GM18511 (cell line): ENCODE results near the gene AGBL4.

Source experiments
- ATAC-seq: cut with Tn5 transposase; IDR thresholded peaks from one replicate; pipeline ENCODE4 v1.9.1; 2021; ENCODE audit warnings: mild to moderate bottlenecking, moderate library complexity; ENCODE audit not compliant: unreplicated experiment

The AGBL4 gene

DNA sequence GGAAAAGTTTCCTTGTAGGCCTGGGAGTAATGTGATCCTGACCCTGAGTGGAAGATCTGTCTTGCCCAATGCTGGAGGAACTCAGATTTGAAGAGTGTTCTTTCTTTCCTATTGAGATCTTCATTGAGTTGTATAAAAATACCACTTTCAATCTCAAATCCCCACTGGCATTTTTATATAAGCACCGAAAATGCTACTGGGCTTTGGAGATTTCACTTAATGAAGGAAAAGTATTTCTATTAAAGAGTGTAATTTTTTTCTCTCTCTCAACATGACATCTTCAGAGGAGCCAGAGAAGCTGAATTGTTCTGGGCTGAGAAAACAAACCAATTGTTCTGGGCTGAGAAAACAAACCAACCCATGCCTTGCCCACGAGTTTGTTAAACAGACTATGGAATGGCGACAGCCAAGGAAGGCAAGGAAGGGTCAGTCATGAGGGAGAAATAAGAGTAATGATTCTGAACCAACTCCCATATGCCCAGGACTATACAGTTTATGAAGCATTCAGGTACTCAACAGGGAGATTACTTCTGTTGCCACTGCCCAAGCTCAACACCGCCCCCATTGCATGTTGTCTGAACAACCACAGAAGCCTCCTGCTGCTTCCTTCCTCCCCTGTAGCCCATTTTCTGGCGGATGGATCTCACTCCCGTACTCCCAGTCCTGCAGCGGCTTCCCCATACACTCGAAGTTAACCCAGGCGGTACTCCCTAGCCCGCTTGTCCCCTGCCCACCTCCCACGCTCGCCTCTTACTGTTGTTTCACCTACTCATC is 1350.2 kb downstream of the AGBL4 start:
- ATAC-seq = no peak

DNA sequence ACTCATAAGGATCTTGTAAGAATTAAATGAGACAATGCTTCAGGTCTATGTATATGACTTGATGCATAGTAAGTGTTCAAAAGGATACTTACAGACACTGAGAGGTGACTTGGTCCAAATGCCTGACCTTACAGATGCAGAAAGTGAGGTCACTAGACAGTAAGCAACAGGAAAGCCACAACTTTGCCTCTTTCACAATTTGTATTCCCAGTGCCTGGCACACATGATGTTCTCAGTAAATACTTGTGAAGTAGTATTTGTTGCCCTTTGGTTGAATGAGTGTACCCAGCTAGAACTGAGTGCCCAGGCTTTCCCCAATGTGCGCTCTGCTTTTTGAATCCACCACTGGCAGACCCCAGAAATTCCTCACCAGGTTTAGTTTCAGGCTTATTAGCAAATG is 1352.2 kb downstream of the AGBL4 start:
- no peak for ATAC-seq

DNA sequence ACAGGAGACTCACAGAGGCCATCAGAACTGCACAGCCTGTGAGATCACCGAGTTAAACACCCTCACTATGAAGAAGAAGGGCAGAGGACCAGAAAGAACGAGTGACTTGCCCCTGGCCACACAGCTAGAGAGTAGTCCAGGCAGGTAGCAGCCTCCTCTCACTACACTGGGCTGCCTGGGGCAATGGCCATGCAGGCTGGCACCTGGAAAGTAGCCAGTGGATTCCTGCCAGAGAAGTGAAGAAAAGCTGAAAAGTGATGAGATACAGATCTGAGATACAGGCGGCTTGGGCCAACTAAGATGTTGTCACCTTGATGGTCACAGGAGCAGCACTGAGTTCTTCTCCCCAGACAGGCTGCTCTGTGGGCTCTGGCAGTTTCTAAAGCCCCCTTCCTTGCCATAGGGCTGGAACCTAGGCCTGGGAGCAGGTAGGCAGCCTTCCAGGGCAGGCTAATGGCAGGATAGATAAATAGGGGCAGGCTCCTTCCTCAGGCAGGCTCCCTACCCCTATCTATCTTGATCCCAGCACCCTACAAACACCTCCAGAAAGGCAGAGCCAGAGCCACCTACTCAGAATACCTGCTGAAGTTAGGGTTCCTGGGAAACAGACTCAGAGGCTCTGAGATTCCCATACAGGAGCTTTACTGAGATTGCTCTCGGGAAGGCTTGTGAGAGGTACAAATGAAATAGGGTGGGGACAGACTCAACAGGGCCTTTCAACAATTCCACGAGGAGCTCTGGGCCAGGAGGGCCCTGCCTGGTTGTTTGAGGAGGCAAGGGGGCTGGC is 1353.3 kb downstream of the AGBL4 start:
- no peak for ATAC-seq

DNA sequence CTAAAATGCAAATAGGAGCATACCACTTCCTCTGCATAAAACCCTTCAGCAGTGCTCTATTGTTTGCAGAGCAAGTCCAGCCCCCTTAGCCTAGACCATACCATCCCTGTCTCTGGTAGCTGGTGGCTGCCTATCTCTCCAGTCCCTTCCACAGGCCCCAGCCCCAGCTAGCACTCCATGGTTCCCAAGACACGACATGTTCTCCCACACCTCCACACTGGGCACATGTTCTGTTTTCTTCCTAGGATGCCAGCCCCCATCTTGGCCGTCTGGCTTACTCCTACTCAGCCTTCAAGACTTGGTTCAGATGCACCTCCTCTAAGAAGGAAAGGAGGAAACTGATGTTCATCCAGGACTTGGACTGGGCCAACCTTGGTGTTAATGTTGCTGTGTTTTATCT is 1355.4 kb downstream of the AGBL4 start:
- ATAC-seq = no peak

DNA sequence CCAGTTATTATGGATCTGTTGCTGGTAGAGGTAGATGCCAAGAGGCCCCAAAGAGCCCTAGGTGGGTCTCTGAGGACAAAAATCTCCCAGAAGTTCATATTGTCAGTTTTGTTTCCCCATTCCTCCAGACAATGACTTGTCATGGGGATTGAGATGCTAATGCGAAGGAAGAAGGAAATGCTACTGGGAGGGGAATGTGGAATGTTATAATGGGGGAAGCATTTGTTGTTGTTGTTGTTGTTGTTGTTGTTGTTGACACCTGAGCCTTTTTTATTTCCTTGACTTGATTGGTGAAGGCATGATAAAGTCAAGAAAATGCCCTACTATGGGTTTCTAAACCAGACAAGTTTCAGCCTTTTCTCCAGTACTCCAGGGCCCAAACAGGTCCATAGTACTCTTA is 1356.0 kb downstream of the AGBL4 start:
- no peak for ATAC-seq

DNA sequence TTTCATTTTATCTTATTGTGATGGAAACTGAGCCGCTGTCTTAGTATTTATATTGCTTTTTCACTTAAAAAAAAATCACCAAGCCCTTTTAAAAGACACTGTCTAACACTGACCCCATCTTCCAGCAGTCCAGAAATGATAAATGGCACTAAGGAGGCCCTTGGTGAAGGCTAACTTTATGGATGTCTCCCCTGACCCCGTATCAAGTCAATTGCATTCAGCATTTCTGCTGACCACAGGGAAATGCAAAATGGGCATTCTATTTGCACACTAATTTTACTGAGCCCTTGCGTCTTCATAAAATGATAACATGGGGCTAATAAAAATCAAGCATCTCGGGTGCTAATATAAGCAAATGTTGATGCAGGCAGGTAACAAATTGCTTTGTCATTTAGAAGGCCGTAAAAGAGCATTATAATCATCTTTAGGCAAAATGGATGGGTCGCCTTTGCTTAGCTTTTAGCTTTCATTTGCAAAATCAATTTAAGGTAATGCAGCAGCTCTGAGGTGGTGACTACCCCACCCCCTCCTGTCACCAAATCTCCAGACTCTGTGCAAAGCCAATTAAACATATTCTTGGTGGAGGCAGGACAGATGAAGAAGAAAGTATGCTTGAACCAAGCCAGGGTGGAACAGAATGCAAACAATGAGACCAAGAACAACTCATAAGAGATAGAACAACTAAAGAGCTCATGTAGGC is 1357.9 kb downstream of the AGBL4 start:
- no peak for ATAC-seq

DNA sequence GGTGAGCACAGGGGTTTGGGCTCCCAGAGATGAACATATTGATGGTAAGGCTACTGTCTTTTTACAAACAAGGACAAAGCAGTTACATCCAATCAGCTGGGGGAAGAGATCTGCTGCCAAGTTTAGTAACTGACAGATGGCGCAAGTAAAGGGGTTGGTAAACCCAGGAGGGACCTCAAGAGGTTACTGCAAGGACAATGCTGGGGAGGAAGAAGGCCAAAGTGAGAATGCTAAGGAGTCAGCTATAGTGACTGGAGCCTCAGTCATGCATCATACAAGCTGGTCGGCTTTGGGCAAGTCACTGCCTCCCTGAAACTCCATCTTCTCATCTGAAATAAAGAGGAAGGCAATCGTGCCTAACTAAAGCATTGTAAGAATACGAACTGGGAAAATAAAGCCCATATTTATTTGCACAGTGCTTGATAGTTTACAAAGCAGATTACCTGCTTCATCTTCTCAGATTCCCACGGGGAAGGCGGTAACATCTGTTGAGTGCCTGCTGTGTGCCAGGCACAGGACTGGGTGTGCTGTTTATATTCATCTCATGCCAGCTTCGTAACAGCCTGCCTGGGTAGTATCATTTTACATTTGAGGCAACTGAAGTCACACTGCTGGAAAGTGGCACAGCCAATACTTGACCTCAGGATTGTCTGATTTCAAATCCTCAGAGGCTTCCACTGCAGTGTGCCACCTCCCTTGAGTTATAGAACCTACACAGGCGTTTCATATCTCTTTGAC is 1361.9 kb downstream of the AGBL4 start:
- ATAC-seq = no peak

DNA sequence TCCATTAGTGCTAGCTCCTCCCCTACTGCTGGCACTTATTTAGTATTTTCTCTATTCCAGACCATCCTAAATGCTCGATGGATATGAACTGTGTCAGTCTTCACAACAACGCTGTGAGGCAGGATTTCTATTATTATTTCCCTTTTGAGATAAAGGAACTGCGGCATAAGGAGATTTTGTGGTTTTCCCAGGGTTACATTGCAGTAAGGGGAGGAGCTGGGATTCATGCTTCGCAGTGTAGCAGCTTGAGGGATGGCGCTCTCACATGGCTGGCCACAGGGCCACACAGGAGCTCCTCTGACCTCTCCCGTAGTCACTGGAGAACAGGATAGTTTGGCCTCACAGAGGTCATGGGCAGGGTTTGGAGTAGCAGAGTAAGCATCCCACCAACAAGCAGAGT is 1364.0 kb downstream of the AGBL4 start:
- no peak for ATAC-seq

DNA sequence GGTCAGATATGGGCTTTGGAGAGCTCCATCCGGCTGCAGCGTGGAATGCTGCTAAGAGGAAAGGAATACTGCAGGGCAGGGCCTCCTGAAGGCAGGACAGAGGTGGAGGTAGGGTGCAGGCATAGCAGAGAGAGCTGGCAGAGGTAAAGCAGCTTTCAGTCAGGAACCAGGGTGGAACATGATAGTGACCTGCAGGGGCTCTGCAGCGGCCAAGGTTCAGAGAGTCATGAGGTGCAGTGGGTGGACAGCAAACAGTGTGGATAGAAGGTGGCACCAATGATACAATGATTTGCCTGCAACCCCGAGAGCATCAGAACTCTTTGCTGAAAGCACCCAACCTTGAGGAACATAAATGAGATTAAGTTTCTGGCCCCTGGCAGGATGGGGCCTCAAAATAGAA is 1366.3 kb downstream of the AGBL4 start:
- ATAC-seq = no peak

DNA sequence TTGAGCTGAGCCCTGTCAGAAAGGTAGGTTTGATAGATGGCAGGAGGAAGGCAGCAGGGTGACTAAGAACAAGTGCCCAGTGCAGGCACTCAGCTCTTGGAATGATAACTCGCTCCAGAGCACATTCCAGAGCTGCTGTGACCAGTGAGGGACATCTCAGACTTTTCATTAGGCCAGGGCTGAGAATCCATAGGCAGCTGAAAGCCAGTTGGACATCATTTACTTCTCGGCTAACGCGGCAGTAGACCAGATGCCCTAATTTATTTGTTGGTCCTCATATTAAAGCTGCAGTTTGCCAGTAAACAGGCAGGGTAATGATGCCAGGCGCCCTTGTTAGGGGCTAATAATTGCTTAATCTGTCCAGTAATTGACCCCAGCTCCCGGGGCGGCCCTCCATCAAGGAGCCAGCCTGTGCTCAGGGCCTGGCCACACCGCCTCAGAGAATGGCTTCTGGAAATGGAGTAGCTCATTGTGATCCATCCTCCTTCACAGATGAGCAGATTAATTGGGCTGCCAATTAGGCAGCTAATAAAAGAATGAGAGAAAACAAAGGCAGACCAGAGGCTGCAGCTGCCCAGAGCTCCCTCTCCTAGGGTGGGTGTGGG is 1369.0 kb downstream of the AGBL4 start:
- ATAC-seq = no peak

DNA sequence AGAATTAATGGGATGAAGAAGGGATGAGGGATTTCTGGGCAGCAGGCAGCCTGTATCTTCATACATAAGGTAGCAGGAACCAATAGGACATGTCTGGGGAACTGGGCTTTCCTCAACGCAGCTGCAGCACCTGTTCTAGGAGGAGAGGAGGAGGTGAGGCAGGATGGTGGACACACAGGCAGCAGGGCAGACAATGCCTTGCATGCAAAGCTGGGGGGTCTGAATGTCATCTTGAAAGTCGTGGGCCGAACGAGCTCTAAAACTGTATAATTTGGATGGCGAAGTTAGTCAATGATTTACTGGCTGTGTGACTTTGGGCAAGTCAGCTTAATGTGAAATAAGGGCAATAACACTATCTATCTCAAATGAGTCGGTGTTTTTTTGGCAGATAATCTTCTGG is 1371.4 kb downstream of the AGBL4 start:
- no peak for ATAC-seq

DNA sequence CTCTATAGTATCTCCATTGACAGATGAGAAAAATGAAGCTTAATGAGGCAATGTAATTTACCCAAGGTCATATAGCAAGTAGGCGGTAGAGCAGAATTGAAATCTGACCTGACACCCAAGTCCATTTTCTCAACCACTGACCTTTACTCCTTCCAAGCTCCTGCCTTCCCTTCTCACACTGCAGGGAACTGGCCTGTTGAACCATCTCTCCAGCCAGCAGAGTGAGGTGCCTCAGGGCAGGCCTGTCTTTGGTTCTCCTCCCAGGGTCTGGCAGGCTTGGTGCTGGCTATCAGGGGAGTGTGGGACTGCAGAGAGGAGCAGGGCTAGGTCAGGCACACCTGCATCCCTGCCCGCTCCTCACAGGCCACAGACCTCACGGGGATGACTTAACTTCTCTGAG is 1373.9 kb downstream of the AGBL4 start:
- no peak for ATAC-seq

DNA sequence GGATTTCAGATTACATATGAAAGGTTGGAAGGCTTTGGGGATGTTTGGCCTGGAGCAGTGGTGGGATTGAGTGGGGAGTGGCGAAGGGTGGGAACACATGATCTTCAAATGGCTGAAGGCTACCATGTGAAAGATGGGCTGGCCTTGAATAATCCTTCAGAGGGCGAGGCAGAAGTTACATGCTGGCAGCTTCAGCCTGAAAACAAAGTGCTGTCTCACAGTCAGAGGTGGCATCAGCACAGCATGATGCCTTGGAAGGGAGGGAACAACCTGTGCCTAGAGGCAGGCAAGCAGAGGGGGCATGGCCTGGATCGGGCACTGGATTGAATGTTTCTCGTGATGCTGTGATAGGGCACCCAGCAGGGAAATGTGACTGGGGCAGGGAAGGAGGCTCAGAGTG is 1377.9 kb downstream of the AGBL4 start:
- ATAC-seq = no peak

DNA sequence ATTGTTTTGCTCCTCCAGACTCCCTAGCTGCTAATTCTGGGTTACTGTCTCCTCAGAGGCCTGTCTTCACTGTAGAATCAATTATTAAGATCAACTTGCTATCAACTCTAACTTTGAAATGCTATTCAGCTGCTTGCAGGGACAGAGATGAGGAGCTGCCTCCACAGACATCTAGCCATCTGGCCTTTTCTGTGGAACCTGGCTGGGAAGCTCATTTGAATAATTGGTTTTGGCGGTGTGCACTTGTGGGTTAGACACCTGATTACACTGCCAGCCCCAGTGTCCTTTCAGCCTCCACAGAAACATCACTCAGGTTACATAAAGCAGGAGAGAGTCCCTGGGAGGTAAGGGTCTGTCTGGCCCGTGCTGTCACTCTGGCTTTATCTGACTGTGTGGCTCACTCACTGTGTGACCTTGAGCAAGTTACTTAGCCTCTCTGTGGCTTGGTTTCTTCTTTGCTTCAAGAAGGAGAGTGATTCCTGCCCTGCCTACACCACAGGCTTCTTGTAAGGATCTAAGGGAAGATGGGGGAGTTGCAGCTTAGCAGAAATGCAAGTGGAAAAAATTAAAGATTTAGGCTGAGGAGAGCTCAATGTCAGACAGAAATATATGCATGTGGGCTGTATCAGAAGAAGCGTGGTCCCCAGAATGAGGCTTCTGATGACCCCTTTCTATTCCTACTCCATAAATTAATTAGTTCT is 1378.7 kb downstream of the AGBL4 start:
- no peak for ATAC-seq

DNA sequence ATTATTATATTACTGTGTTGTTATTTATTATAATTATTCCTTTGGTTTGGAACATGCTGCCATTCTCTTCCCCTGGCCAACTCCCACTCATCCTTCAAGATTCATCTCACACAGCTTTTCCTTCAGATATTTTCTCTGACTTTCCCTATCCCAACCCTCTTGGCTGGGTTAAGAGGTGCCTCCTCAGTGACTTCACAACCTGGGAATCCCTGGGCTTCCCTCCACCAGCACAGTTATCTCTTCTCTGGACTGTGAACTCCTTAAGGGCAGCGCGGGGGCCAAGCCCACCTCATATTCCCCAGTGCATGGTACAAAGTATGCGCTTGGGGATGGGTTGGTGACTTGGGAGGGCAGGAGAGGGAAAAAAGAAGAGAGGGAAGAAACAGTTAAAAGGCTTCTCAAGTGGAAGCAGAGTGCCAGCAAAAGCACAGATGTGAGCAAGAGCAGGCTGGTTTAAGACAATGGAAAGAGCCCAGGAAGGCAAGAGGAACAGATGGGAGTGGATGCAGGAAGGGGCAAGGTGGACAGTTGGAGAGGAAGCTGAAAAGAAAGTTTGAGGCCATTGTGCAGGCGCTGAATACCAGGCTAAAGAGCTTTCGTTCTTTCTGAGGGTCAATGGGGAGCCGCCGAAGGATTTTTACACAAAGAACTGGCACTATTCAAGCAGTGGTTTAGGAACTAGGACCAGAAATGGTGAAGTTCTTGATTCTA is 1379.4 kb downstream of the AGBL4 start:
- ATAC-seq = no peak

DNA sequence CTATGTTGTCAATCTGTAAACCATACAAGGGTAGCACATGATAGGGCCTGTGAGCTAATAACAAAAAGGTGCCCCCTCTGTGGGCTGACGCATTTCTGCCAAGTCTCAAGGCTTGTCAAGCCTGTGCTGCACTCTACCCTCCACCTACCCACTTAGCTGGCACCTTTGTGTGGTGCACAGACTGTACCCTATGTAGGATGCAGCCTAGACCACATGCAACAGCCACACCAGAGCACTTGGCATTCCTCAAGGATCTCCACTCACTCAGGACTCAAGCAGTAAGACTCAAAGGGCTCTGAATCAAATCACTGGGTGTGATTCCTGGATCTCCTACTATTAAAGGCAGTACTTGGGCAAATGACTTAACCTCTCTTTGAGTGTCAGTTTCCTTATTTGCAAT is 1380.6 kb downstream of the AGBL4 start:
- ATAC-seq = no peak

DNA sequence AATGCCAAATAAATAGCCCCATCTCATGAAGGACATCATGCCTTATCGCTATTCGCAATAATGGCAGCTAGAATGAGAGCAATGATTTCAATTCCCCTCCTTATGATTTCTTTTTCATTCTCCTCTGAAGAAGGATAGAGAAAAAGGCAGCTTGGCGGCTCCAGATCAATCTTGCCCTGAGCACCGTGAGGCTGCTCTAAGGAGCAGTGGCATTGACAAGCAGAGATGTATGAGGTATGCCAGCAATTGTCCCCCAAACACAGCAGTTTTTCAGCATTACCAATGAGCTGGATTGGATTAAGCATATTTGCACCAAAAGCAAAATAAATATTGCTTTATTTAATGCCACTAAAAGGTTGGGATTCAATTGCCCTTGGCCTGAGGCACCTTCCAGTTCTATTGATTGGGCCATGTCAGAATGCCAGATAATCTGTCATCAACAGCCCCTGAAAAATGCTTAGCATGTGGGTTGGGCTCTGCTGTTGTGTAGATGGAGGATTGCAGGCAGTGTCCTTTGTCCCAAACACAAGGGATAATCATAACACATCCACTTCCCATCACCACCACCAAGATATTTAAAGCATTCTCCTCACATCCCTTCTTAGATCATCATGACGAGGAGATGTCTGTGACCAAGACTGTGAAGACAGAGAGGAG is 1382.8 kb downstream of the AGBL4 start:
- no peak for ATAC-seq

DNA sequence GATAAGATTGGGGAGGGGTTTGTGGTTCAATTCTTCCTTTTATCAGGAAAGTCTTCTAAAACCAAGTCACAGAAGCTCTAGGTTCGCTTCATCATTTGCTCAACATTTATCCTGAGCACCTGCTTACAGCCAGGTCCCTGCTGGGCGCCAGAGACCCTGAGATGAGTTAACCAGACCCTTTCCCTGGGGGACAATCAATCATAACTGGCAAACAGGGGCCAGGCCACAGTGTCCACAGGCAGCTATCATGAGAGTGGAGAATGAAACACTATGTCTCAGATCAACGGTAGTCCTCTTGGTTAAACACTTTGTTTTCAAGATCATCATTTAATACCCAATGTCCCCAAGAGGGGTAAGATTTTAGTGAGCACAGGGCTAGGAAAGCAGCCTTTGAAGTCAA is 1393.9 kb downstream of the AGBL4 start:
- ATAC-seq = no peak

DNA sequence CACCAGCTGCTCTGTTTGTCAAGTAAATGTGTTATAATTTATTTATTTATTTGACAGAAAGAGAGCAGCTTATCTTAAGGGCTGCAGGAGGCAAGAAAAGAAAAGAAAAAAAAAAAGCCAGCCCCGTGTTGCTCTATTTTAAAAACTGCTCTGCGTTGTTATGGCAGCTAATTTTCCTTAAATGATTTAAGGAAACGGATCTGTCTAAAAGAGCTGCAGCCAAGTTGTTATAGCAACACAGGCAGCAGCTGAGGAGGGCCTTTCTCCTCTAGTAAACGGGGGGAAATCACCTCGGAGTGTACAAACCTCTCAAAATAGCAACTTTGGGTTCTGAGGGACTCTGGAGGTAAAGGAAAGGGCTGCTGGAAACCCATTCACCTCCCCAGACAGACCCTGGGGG is 1396.3 kb downstream of the AGBL4 start:
- no peak for ATAC-seq
